ENCODE results near the gene PROX2. TPM values are rescaled to one million over a fixed set of nuclear protein-coding genes. Genes with fewer than 3 reads are reported as not detected.

Gene PROX2
- total RNA-seq, 2 experiments from 2014 or later: 0.35 to 0.74 TPM

DNA sequence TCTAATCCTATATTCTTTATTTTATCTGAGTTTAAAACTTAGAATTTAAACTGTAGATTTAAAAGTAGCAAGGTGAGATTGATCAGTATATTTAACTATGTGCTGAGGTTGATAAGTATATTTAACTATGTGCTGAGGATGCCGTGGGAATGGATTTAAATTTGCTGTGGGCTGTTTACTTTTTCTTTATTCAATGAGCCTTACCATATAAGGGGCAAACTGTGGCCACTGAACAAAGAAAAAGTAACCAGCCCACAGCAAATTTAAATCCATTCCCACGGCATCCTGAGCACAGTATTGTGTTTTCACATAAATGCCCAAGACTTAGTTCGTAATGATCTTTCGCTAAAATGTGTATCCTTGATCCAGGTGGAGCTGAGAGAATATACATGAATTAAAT is 43.1 kb downstream of the PROX2 start:
- TF ChIP-seq EZH2phosphoT487 (IDR thresholded peaks at IDR 0.05; ENCODE audit: borderline replicate concordance, low read depth, low read length): no peak
- TF ChIP-seq, protein P1, sequence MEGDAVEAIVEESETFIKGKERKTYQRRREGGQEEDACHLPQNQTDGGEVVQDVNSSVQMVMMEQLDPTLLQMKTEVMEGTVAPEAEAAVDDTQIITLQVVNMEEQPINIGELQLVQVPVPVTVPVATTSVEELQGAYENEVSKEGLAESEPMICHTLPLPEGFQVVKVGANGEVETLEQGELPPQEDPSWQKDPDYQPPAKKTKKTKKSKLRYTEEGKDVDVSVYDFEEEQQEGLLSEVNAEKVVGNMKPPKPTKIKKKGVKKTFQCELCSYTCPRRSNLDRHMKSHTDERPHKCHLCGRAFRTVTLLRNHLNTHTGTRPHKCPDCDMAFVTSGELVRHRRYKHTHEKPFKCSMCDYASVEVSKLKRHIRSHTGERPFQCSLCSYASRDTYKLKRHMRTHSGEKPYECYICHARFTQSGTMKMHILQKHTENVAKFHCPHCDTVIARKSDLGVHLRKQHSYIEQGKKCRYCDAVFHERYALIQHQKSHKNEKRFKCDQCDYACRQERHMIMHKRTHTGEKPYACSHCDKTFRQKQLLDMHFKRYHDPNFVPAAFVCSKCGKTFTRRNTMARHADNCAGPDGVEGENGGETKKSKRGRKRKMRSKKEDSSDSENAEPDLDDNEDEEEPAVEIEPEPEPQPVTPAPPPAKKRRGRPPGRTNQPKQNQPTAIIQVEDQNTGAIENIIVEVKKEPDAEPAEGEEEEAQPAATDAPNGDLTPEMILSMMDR (conservative IDR thresholded peaks at IDR 0.05; ENCODE audit: low read length): no peak
- no peak for DNase-seq (ENCODE audit: low spot score)
- POLR2A ChIA-PET: no interaction called here
- BruUV-seq (replicated peaks): no TSS peak
- H3K9me3 ChIP-seq (ENCODE audit: low read length): no peaks in the 10 kb centered on the region
- CTCF ChIA-PET (ENCODE audit: unreplicated experiment): no interaction called here
- H2AFZ ChIP-seq (ENCODE audit: low read length): no peak overlapping the region
- H3K4me3 ChIP-seq (ENCODE audit: low read depth, low read length, poor library complexity, severe bottlenecking): no peak overlapping the region
- 0 out of 2 replicates have a peak, but pooled peaks cover 8% of the 10 kb centered on the region for H4K20me1 ChIP-seq (ENCODE audit: insufficient read depth, low read length)
- peaks cover 28% of the 10 kb centered on the region for H3K4me1 ChIP-seq (ENCODE audit: insufficient read depth, low read length, poor library complexity, severe bottlenecking)
- H3K36me3 ChIP-seq (ENCODE audit: insufficient read depth, low read length): peaks cover 67% of the 10 kb centered on the region
- intact Hi-C loops (cut with micrococcal nuclease; ENCODE audit: unreplicated experiment): loop anchor here (10.0 kb wide), 1 partner anchor 488 kb away; the partner anchor contains the start of gene VRTN
- H3K27ac ChIP-seq (ENCODE audit: low read depth, low read length, poor library complexity, severe bottlenecking): no peak overlapping the region
- H3K9me2 ChIP-seq (ENCODE audit: insufficient read depth, low read length): no peaks in the 10 kb centered on the region
- no peak overlapping the region for H3K4me2 ChIP-seq (ENCODE audit: low read length)
- no peaks in the 10 kb centered on the region for H3K79me2 ChIP-seq (ENCODE audit: insufficient read depth, low read depth, low read length)

DNA sequence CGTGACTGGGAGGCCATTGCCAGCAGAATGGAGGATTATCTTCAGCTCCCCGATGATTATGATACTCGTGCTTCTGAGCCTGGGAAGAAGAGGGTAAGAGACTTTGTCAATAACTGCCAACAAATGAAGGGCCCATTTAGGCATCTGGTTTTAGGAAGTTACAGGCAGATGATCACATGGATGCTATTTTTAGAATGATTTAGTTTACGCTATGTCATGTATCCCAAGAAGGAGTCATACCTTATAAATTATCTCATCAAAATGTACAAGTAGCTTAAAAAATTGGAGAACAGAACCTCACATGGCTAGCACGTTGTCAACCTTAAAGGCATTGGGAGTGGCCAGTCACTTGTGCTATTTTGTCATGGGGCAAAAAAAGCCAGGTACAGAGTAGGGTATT is 46.7 kb downstream of the PROX2 start:
- TF ChIP-seq, protein P1 (conservative IDR thresholded peaks at IDR 0.05; ENCODE audit: low read length): no peak
- no peak for TF ChIP-seq EZH2phosphoT487 (IDR thresholded peaks at IDR 0.05; ENCODE audit: borderline replicate concordance, low read depth, low read length)
- H3K4me3 ChIP-seq (ENCODE audit: low read depth, low read length, poor library complexity, severe bottlenecking): no peak overlapping the region
- DNase-seq (ENCODE audit: low spot score): no peak
- ChIA-PET POLR2A (no interaction called here), CTCF (ENCODE audit: unreplicated experiment) (no interaction called here)
- no peak overlapping the region for H2AFZ ChIP-seq (ENCODE audit: low read length)
- H3K9me2 ChIP-seq (ENCODE audit: insufficient read depth, low read length): no peaks in the 10 kb centered on the region
- peaks cover 7% of the 10 kb centered on the region for H3K4me1 ChIP-seq (ENCODE audit: insufficient read depth, low read length, poor library complexity, severe bottlenecking)
- H3K36me3 ChIP-seq (ENCODE audit: insufficient read depth, low read length): peaks cover 67% of the 10 kb centered on the region
- H3K79me2 ChIP-seq (ENCODE audit: insufficient read depth, low read depth, low read length): no peaks in the 10 kb centered on the region
- no peaks in the 10 kb centered on the region for H4K20me1 ChIP-seq (ENCODE audit: insufficient read depth, low read length)
- no peak overlapping the region for H3K27ac ChIP-seq (ENCODE audit: low read depth, low read length, poor library complexity, severe bottlenecking)
- H3K4me2 ChIP-seq (ENCODE audit: low read length): no peak overlapping the region
- intact Hi-C loops (cut with micrococcal nuclease; ENCODE audit: unreplicated experiment): no loop called here
- no peaks in the 10 kb centered on the region for H3K9me3 ChIP-seq (ENCODE audit: low read length)
- BruUV-seq (replicated peaks): no TSS peak

DNA sequence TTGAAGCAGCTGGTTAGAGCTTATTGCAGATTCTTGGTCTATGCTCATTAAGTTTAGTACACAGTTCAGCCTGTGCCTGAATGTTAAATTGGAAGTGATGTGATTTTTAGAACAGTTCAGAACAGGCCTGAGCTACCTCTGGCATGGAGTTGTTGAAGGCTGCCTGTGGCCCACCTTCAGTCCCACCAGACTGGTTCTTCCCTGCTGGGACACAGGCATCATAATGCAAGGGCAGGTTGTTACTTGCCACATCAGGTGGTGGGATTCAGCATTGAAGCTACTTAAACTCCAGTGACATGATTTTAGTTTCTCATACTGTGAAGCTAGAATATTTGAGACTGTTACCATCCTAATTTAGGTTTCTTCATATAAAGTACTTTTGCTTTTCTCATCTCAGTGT is 49.4 kb downstream of the PROX2 start:
- no peak for DNase-seq (ENCODE audit: low spot score)
- Histone ChIP-seq H3K27ac (ENCODE audit: low read depth, low read length, poor library complexity, severe bottlenecking) (no peak overlapping the region), H3K9me2 (ENCODE audit: insufficient read depth, low read length) (no peaks in the 10 kb centered on the region), H2AFZ (ENCODE audit: low read length) (no peak overlapping the region), H3K79me2 (ENCODE audit: insufficient read depth, low read depth, low read length) (no peaks in the 10 kb centered on the region), H3K4me3 (ENCODE audit: low read depth, low read length, poor library complexity, severe bottlenecking) (no peak overlapping the region), H4K20me1 (ENCODE audit: insufficient read depth, low read length) (no peaks in the 10 kb centered on the region), H3K36me3 (ENCODE audit: insufficient read depth, low read length) (peaks cover 91% of the 10 kb centered on the region), H3K4me1 (ENCODE audit: insufficient read depth, low read length, poor library complexity, severe bottlenecking) (peaks cover 7% of the 10 kb centered on the region), H3K4me2 (ENCODE audit: low read length) (no peak overlapping the region), H3K9me3 (ENCODE audit: low read length) (no peaks in the 10 kb centered on the region)
- no peak for TF ChIP-seq EZH2phosphoT487 (IDR thresholded peaks at IDR 0.05; ENCODE audit: borderline replicate concordance, low read depth, low read length)
- TF ChIP-seq, protein P1 (conservative IDR thresholded peaks at IDR 0.05; ENCODE audit: low read length): no peak
- no TSS peak for BruUV-seq (replicated peaks)
- intact Hi-C loops (cut with micrococcal nuclease; ENCODE audit: unreplicated experiment): no loop called here
- ChIA-PET POLR2A (no interaction called here), CTCF (ENCODE audit: unreplicated experiment) (no interaction called here)

Other genes starting within 250 kb of the PROX2 start
- 27.4 and 30.5 TPM in 2 replicates for gene AREL1, start 163.1 kb downstream of the PROX2 start, total RNA-seq (2014; rRNA removed; shearing (Covaris generic))
- 37.8 and 41.5 TPM in 2 replicates for gene AREL1, start 163.1 kb downstream of the PROX2 start, total RNA-seq (2022)
- gene FCF1, start 163.0 kb downstream of the PROX2 start, total RNA-seq (2014; rRNA removed; shearing (Covaris generic)): 16.1 and 23.2 TPM in 2 replicates
- 62.1 and 62.3 TPM in 2 replicates for gene FCF1, start 163.0 kb downstream of the PROX2 start, total RNA-seq (2022)
- 45.2 and 54.3 TPM in 2 replicates for gene YLPM1, start 112.8 kb downstream of the PROX2 start, total RNA-seq (2014; rRNA removed; shearing (Covaris generic))
- 101 and 110 TPM in 2 replicates for gene YLPM1, start 112.8 kb downstream of the PROX2 start, total RNA-seq (2022)
- gene DLST, start 5.8 kb upstream of the PROX2 start, total RNA-seq (2014; rRNA removed; shearing (Covaris generic)): 70.2 and 74.4 TPM in 2 replicates
- gene DLST, start 5.8 kb upstream of the PROX2 start, total RNA-seq (2022): 95.1 and 95.7 TPM in 2 replicates
- 6.1 and 11.3 TPM in 2 replicates for gene RPS6KL1, start 47.1 kb upstream of the PROX2 start, total RNA-seq (2014; rRNA removed; shearing (Covaris generic))
- 14.0 and 15.3 TPM in 2 replicates for gene RPS6KL1, start 47.1 kb upstream of the PROX2 start, total RNA-seq (2022)
- gene PGF, start 79.5 kb upstream of the PROX2 start, total RNA-seq (2014; rRNA removed; shearing (Covaris generic)): 0.09 and 0.13 TPM in 2 replicates
- gene PGF, start 79.5 kb upstream of the PROX2 start, total RNA-seq (2022): 0.19 TPM in 1 of 2 replicates, not detected in the other
- 33.5 and 42.0 TPM in 2 replicates for gene EIF2B2, start 126.8 kb upstream of the PROX2 start, total RNA-seq (2014; rRNA removed; shearing (Covaris generic))
- gene EIF2B2, start 126.8 kb upstream of the PROX2 start, total RNA-seq (2022): 49.8 and 53.8 TPM in 2 replicates
- gene MLH3, start 175.3 kb upstream of the PROX2 start, total RNA-seq (2014; rRNA removed; shearing (Covaris generic)): 5.1 and 6.6 TPM in 2 replicates
- gene MLH3, start 175.3 kb upstream of the PROX2 start, total RNA-seq (2022): 6.1 and 6.7 TPM in 2 replicates
- gene ACYP1, start 187.9 kb upstream of the PROX2 start, total RNA-seq (2014; rRNA removed; shearing (Covaris generic)): 97.5 and 121 TPM in 2 replicates
- 65.0 and 80.9 TPM in 2 replicates for gene ACYP1, start 187.9 kb upstream of the PROX2 start, total RNA-seq (2022)
- gene ZC2HC1C, start 193.5 kb upstream of the PROX2 start, total RNA-seq (2014; rRNA removed; shearing (Covaris generic)): 3.2 and 3.4 TPM in 2 replicates
- 1.2 and 3.7 TPM in 2 replicates for gene ZC2HC1C, start 193.5 kb upstream of the PROX2 start, total RNA-seq (2022)

Measured in OCI-LY7 (cell line).